Sigmoid colon (tissue), 7 donors: ENCODE data around the gene CFAP53. TPM values are rescaled to one million over a fixed set of nuclear protein-coding genes. Genes with fewer than 3 reads are reported as not detected.
A peak's percentile ranks its signal among the peaks of the same experiment; 100 is the strongest.

Source experiments
- DNase-seq: peaks from one replicate; pipeline ENCODE4 v3.0.0-alpha.2; 2019
- H3K27ac ChIP-seq, 4 donors: fragments of 200-600 bp; sonication (generic); one replicate each; pipeline ENCODE4 v1.5.1; 2016 to 2019; ENCODE audit warnings: mild to moderate bottlenecking in 1 of 4
- H3K27me3 ChIP-seq, 3 donors: fragments of 200-600 bp; sonication (generic); one replicate each; pipeline ENCODE4 v1.5.1; 2019; ENCODE audit warnings: mild to moderate bottlenecking in 1 of 3
- H3K36me3 ChIP-seq, 4 donors: fragments of 200-600 bp; sonication (generic); one replicate each; pipeline ENCODE4 v1.5.1; 2016 to 2019
- H3K4me1 ChIP-seq, 4 donors: fragments of 200-600 bp; sonication (generic); one replicate each; pipeline ENCODE4 v1.5.1; 2017 to 2019
- H3K4me3 ChIP-seq, 4 donors: fragments of 200-600 bp; sonication (generic); one replicate each; pipeline ENCODE4 v1.5.1; 2017 to 2019; ENCODE audit warnings: mild to moderate bottlenecking in 2 of 4, moderate library complexity in 1 of 4
- H3K9me3 ChIP-seq, 4 donors: fragments of 200-600 bp in 3 of 4; sonication (generic) in 3 of 4; one replicate each; pipeline versions ENCODE4 v1.5.1 to v1.6.1; 2013 to 2019
- CTCF ChIP-seq, 4 experiments: fragments of 450-650 bp in 3 of 4; fragments of 200-600 bp in 1 of 4; IDR thresholded peaks; one replicate each; pipeline ENCODE4 v1.5.1; 2016 to 2019; ENCODE audit warnings: antibody characterized with exemption in 4 of 4, mild to moderate bottlenecking in 3 of 4, moderate library complexity in 2 of 4
- EP300 ChIP-seq, 4 donors: sonication (generic); formaldehyde crosslinking; IDR thresholded peaks; one replicate each; pipeline ENCODE4 v1.6.1; 2017; ENCODE audit warnings: antibody characterized with exemption in 4 of 4
- POLR2A ChIP-seq, 2 donors: fragments of 450-650 bp; IDR thresholded peaks; one replicate each; pipeline ENCODE4 v1.6.1; 2016; ENCODE audit warnings: antibody characterized with exemption in 2 of 2, mild to moderate bottlenecking in 2 of 2, moderate library complexity in 2 of 2
- POLR2AphosphoS5 ChIP-seq, 4 donors: sonication (generic); formaldehyde crosslinking; IDR thresholded peaks; one replicate each; pipeline ENCODE4 v1.6.1; 2017; ENCODE audit warnings: antibody characterized with exemption in 4 of 4
- WGBS, 2 donors: extraction: QIAGEN DNeasy Blood & Tissue Kit; methylation state at CpG; one replicate each; pipeline ENCODE4 v1.1.7; 2013; 5-methylcytosine and 5-hydroxymethylcytosine counted together
- intact Hi-C: fragments of 100-400 bp; cut with DNase I; formaldehyde crosslinking; loops from one replicate; pipeline ENCODE4 v1.15.1; 2023
- polyA plus RNA-seq, 3 donors: library from polyadenylated mRNA; stranded (reverse); fragments of 200-250 nt; gene quantifications; one replicate each; pipeline ENCODE4 v1.2.3, GENCODE V29; 2013
- total RNA-seq, 4 donors: library from RNA; depleted of rRNA; stranded (reverse); fragments of >200 nt; gene quantifications; one replicate each; pipeline ENCODE4 v1.1.0, GENCODE V29; 2016
- donor health status: healthy with polysubstance abuse.
- donor health status: Bipolar disorder and iron deficiency.
- donor health status: healthy.

The CFAP53 gene
- total and polyA plus RNA-seq, 7 donors = 0.23 to 0.46 (median 0.27) TPM; not detected in 4

GRCh38 chr18:50287441-50288347 is 21.4 kb upstream of the CFAP53 start, which contains the start of gene CXXC1:
Gene CXXC1 (minus strand): TSS chr18:50287692. CDS start chr18:50287589, 103 bp downstream.
- Histone ChIP-seq H3K36me3 (peaks cover 0 to 34% (median 5%) of the 10 kb centered on the region in 4 donors), H3K27ac (peak within 1 kb of the TSS; percentile 81 to 88 (median 86)), H3K9me3 (no peaks in the 10 kb centered on the region), H3K27me3 (no peaks in the 10 kb centered on the region), H3K4me1 (peaks cover 0 to 12% (median 8%) of the 10 kb centered on the region in 4 donors), H3K4me3 (peak within 1 kb of the TSS; percentile 68 to 85 (median 75))
- intact Hi-C loops = loop anchor here (5.0 to 10.0 kb wide), 4 partner anchors 365 to 1743 kb away; partner anchors contain the start of genes ACAA2 and SMAD7
- WGBS, 2 donors = 0% methylated on average over 76 of the region's 76 CpGs
- peak; percentile 99 for DNase-seq
- TF ChIP-seq CTCF (IDR thresholded peaks at IDR 0.05) (peak; percentile 43 to 49 (median 47)), POLR2A (IDR thresholded peaks at IDR 0.05) (peak in 1 of 2 donors; percentile 22), EP300 (IDR thresholded peaks at IDR 0.05) (peak in 1 of 4 donors; percentile 11), POLR2AphosphoS5 (IDR thresholded peaks at IDR 0.05) (peak; percentile 50 to 86 (median 69))

- peak; percentile 78 for DNase-seq
- intact Hi-C loops = loop anchor here (5.0 to 10.0 kb wide), 4 partner anchors 365 to 1742 kb away; partner anchors contain the start of genes ACAA2 and SMAD7
- TF ChIP-seq POLR2AphosphoS5 (IDR thresholded peaks at IDR 0.05) (no peak), EP300 (IDR thresholded peaks at IDR 0.05) (no peak), CTCF (IDR thresholded peaks at IDR 0.05) (no peak), POLR2A (IDR thresholded peaks at IDR 0.05) (no peak)
Observed at GRCh38 chr18:50287028-50287440, 20.7 kb upstream of the CFAP53 start.

GRCh38 chr18:50286391-50287027 is 20.2 kb upstream of the CFAP53 start:
- intact Hi-C loops = loop anchor here (5.0 to 10.0 kb wide), 4 partner anchors 366 to 1742 kb away; partner anchors contain the start of genes ACAA2 and SMAD7
- Histone ChIP-seq H3K27ac (peak overlapping the region; percentile 81 to 88 (median 86)), H3K4me3 (peak overlapping the region; percentile 68 to 85 (median 75)), H3K9me3 (no peaks in the 10 kb centered on the region), H3K27me3 (no peaks in the 10 kb centered on the region), H3K36me3 (peaks cover 0 to 38% (median 8%) of the 10 kb centered on the region in 4 donors), H3K4me1 (peaks cover 0 to 19% (median 16%) of the 10 kb centered on the region in 4 donors)
- TF ChIP-seq POLR2AphosphoS5 (IDR thresholded peaks at IDR 0.05) = no peak
- no peak for TF ChIP-seq CTCF (IDR thresholded peaks at IDR 0.05)
- TF ChIP-seq EP300 (IDR thresholded peaks at IDR 0.05) = no peak
- no peak for TF ChIP-seq POLR2A (IDR thresholded peaks at IDR 0.05)
- DNase-seq = peak; percentile 64
- 14 to 34% methylated on average over 23 of the region's 23 CpGs for WGBS, 2 donors

More at GRCh38 chr18:50287028-50287440, 20.7 kb upstream of the CFAP53 start:
- Histone ChIP-seq H3K36me3 (peaks cover 0 to 38% (median 8%) of the 10 kb centered on the region in 4 donors), H3K9me3 (no peaks in the 10 kb centered on the region), H3K27ac (peak overlapping the region; percentile 81 to 88 (median 86)), H3K27me3 (no peaks in the 10 kb centered on the region), H3K4me1 (peaks cover 0 to 17% (median 14%) of the 10 kb centered on the region in 4 donors), H3K4me3 (peak overlapping the region; percentile 68 to 85 (median 75))
- WGBS, 2 donors = 1% methylated on average over 27 of the region's 27 CpGs

- H3K27ac ChIP-seq = peak overlapping the region in 1 of 4 donors; percentile 86
- intact Hi-C loops = loop anchor here (5.0 to 10.0 kb wide), 4 partner anchors 367 to 1741 kb away; partner anchors contain the start of genes ACAA2 and SMAD7
- DNase-seq = peak; percentile 64
- no peaks in the 10 kb centered on the region for H3K27me3 ChIP-seq
- peaks cover 0 to 20% (median 17%) of the 10 kb centered on the region in 4 donors for H3K4me1 ChIP-seq
- H3K36me3 ChIP-seq = peaks cover 0 to 38% (median 8%) of the 10 kb centered on the region in 4 donors
- H3K9me3 ChIP-seq = no peaks in the 10 kb centered on the region
- H3K4me3 ChIP-seq = no peak overlapping the region
- no peak for TF ChIP-seq EP300 (IDR thresholded peaks at IDR 0.05)
- TF ChIP-seq POLR2AphosphoS5 (IDR thresholded peaks at IDR 0.05) = no peak
- no peak for TF ChIP-seq CTCF (IDR thresholded peaks at IDR 0.05)
- TF ChIP-seq POLR2A (IDR thresholded peaks at IDR 0.05) = no peak
- WGBS, 2 donors = 96 to 97% methylated on average over 24 of the region's 24 CpGs
Observed at GRCh38 chr18:50285631-50286321, 19.5 kb upstream of the CFAP53 start.
